WTC11 (cell line): Measurements from ENCODE around the gene RAX2. TPM values are rescaled to one million over a fixed set of nuclear protein-coding genes. Genes with fewer than 3 reads are reported as not detected.

ENCODE experiments used
- ATAC-seq: fragments of 200-7000 bp; cut with Tn5 transposase; 2 replicates; pipeline ENCODE4 v1.10.0; 2021; ENCODE audit warnings: mild to moderate bottlenecking, moderate library complexity
- CTCF ChIA-PET: fragments of 300-600 bp; sonication (Branson Sonifier 250); formaldehyde crosslinking; loops from one replicate; lab custom pipeline; 2021; ENCODE audit warnings: antibody characterized with exemption; lab: Charles Lee
- POLR2A ChIA-PET: fragments of 350-600 bp; sonication (Branson Sonifier 250); formaldehyde crosslinking; loops from one replicate; lab custom pipeline; 2021; ENCODE audit warnings: antibody characterized with exemption; lab: Charles Lee
- DNase-seq: peaks from one replicate; pipeline ENCODE4 v3.0.0; 2021; ENCODE audit warnings: low spot score
- H3K27ac Mint-ChIP-seq: 2 replicates; pipeline ENCODE4 v1.8.0; 2021; ENCODE audit warnings: mixed read lengths
- H3K27me3 Mint-ChIP-seq: 2 replicates; pipeline ENCODE4 v1.8.0; 2021; ENCODE audit warnings: low read depth, mild to moderate bottlenecking, moderate library complexity, mixed read lengths
- H3K36me3 Mint-ChIP-seq: 2 replicates; pipeline ENCODE4 v1.8.0; 2021; ENCODE audit warnings: mixed read lengths
- H3K4me1 Mint-ChIP-seq: 2 replicates; pipeline ENCODE4 v1.8.0; 2022; ENCODE audit warnings: mixed read lengths
- H3K4me3 Mint-ChIP-seq: 2 replicates; pipeline ENCODE4 v1.8.0; 2021; ENCODE audit warnings: mild to moderate bottlenecking, moderate library complexity, mixed read lengths
- H3K9me3 Mint-ChIP-seq: 2 replicates; pipeline ENCODE4 v1.8.0; 2021; ENCODE audit warnings: mixed read lengths
- CREM ChIP-seq: sonication (generic); formaldehyde crosslinking; IDR thresholded peaks from 2 replicates; pipeline ENCODE4 v1.8.1; 2022; ENCODE audit warnings: mild to moderate bottlenecking, missing genetic modification reagents, moderate library complexity
- FOXP1 ChIP-seq: sonication (generic); formaldehyde crosslinking; IDR thresholded peaks from 2 replicates; pipeline ENCODE4 v1.8.0; 2022; ENCODE audit warnings: missing genetic modification reagents, mild to moderate bottlenecking, moderate library complexity, borderline replicate concordance
- GRHL2 ChIP-seq: fragments of 250-450 bp; sonication (Bioruptor Pico); IDR thresholded peaks from 2 replicates; pipeline ENCODE4 v1.8.0; 2022; ENCODE audit warnings: mild to moderate bottlenecking, moderate library complexity; ENCODE audit not compliant: insufficient replicate concordance, severe bottlenecking
- GTF2I ChIP-seq: fragments of 250-450 bp; sonication (Bioruptor Pico); conservative IDR thresholded peaks from 2 replicates; pipeline ENCODE4 v1.4.0; 2021; ENCODE audit warnings: mild to moderate bottlenecking
- MXD4 ChIP-seq: fragments of 250-450 bp; sonication (Bioruptor Pico); IDR thresholded peaks from 2 replicates; pipeline ENCODE4 v1.8.0; 2021; ENCODE audit warnings: mild to moderate bottlenecking, moderate library complexity, borderline replicate concordance
- NFYB ChIP-seq: sonication (generic); formaldehyde crosslinking; conservative IDR thresholded peaks from 2 replicates; pipeline ENCODE4 v1.8.0; 2022; ENCODE audit warnings: low read depth, missing genetic modification reagents
- NR3C1 ChIP-seq: sonication (generic); formaldehyde crosslinking; conservative IDR thresholded peaks from 2 replicates; pipeline ENCODE4 v1.8.1; 2023; ENCODE audit warnings: low read depth, mild to moderate bottlenecking, missing genetic modification reagents
- PRRX2 ChIP-seq: fragments of 250-450 bp; sonication (Bioruptor Pico); IDR thresholded peaks from 2 replicates; pipeline ENCODE4 v1.8.0; 2021; ENCODE audit warnings: mild to moderate bottlenecking
- SP1 ChIP-seq: sonication (generic); formaldehyde crosslinking; conservative IDR thresholded peaks from 2 replicates; pipeline ENCODE4 v1.8.1; 2022; ENCODE audit warnings: missing genetic modification reagents
- TEAD4 ChIP-seq: sonication (generic); formaldehyde crosslinking; IDR thresholded peaks from 2 replicates; pipeline ENCODE4 v1.8.0; 2022; ENCODE audit warnings: mild to moderate bottlenecking, missing genetic modification reagents
- ZNF232 ChIP-seq: sonication (generic); formaldehyde crosslinking; IDR thresholded peaks from 2 replicates; pipeline ENCODE4 v1.8.0; 2022; ENCODE audit warnings: mild to moderate bottlenecking, missing genetic modification reagents
- ZNF671 ChIP-seq: fragments of 250-450 bp; sonication (Bioruptor Pico); IDR thresholded peaks from 2 replicates; pipeline ENCODE4 v1.8.0; 2021; ENCODE audit warnings: mild to moderate bottlenecking
- total RNA-seq: library from RNA; stranded (reverse); gene quantifications from 3 replicates; pipeline ENCODE4 v1.2.3, GENCODE V29; 2021
- TF ChIP-seq, protein P1 (sequence below): fragments of 250-450 bp; sonication (Bioruptor Pico); IDR thresholded peaks from 2 replicates; pipeline ENCODE4 v1.9.0; 2021; ENCODE audit warnings: mild to moderate bottlenecking, borderline replicate concordance
- TF ChIP-seq, protein P2 (sequence below): fragments of 250-450 bp; sonication (Bioruptor Pico); IDR thresholded peaks from 2 replicates; pipeline ENCODE4 v1.9.0; 2021; ENCODE audit warnings: mild to moderate bottlenecking
- TF ChIP-seq, protein P3 (sequence below): sonication (generic); formaldehyde crosslinking; IDR thresholded peaks from 2 replicates; pipeline ENCODE4 v1.8.0; 2022; ENCODE audit warnings: missing genetic modification reagents
- TF ChIP-seq, protein P4 (sequence below): sonication (generic); formaldehyde crosslinking; IDR thresholded peaks from 2 replicates; pipeline ENCODE4 v1.8.1; 2022; ENCODE audit warnings: mild to moderate bottlenecking, missing genetic modification reagents, moderate library complexity, borderline replicate concordance
- TF ChIP-seq, protein P5 (sequence below): fragments of 250-450 bp; sonication (Bioruptor Pico); IDR thresholded peaks from 2 replicates; pipeline ENCODE4 v1.9.0; 2021; ENCODE audit warnings: mild to moderate bottlenecking
- TF ChIP-seq, protein P6 (sequence below): sonication (generic); formaldehyde crosslinking; IDR thresholded peaks from 2 replicates; pipeline ENCODE4 v1.8.1; 2022; ENCODE audit warnings: low read depth, mild to moderate bottlenecking, moderate library complexity, missing genetic modification reagents, borderline replicate concordance
- TF ChIP-seq, protein P7 (sequence below): fragments of 250-450 bp; sonication (Bioruptor Pico); IDR thresholded peaks from 2 replicates; pipeline ENCODE4 v1.8.0; 2021; ENCODE audit warnings: mild to moderate bottlenecking
- TF ChIP-seq, protein P8 (sequence below): sonication (generic); formaldehyde crosslinking; IDR thresholded peaks from 2 replicates; pipeline ENCODE4 v1.8.1; 2023; ENCODE audit warnings: mild to moderate bottlenecking, missing genetic modification reagents, moderate library complexity

Gene RAX2
- total RNA-seq, 1 experiment from 2014 or later, result 0.09 TPM

DNA sequence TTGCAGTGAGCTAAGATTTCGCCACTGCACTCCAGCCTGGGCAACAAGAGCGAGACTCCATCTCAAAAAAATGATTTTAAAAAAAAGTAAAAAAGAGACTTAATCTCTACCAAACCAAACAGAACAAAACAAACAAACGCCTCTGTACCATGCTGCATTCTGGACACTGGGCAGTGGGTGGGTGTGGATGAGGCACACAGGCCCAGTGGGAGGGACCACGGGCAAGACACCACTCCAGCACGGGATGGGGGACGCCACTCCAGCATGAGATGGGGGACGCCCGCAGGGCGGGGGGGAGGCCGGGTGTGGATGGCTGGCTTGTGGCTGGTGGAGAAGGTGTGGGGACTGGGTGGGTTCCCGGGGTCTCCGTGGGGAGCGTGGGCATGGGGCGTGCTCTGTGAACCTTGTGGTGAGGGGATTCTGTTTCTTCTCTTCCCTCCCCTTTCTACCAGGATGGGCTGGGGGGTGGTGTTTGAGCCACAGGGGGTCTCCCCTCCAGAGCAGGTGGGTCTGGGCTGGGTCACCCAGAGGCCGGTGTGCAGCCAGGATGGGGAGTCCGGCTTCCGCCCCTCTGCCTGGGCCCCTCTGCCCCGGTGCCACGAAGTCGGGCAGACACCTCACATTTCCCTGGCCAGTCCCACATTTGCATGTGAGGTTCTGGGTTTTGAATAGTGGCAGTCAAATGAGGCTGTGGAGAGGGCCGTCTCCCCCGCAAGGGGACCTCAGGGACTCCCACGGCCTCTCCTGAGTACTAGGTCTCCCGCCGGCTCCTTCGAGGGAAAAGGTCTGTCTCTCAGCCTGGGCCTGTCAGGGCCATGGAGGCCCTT lies 38.1 kb upstream of the RAX2 start:
- no peaks in the 10 kb centered on the region for H3K36me3 Mint-ChIP-seq
- peaks cover 10% of the 10 kb centered on the region for H3K9me3 Mint-ChIP-seq
- H3K4me1 Mint-ChIP-seq, result no peaks in the 10 kb centered on the region
- no peak overlapping the region for H3K4me3 Mint-ChIP-seq
- no peaks in the 10 kb centered on the region for H3K27me3 Mint-ChIP-seq
- no peak overlapping the region for H3K27ac Mint-ChIP-seq
- DNase-seq, result no peak
- TF ChIP-seq NFYB, result no peak
- no peak for TF ChIP-seq TEAD4 (CRISPR knock-in tag)
- TF ChIP-seq GTF2I, result no peak
- TF ChIP-seq, protein P1, sequence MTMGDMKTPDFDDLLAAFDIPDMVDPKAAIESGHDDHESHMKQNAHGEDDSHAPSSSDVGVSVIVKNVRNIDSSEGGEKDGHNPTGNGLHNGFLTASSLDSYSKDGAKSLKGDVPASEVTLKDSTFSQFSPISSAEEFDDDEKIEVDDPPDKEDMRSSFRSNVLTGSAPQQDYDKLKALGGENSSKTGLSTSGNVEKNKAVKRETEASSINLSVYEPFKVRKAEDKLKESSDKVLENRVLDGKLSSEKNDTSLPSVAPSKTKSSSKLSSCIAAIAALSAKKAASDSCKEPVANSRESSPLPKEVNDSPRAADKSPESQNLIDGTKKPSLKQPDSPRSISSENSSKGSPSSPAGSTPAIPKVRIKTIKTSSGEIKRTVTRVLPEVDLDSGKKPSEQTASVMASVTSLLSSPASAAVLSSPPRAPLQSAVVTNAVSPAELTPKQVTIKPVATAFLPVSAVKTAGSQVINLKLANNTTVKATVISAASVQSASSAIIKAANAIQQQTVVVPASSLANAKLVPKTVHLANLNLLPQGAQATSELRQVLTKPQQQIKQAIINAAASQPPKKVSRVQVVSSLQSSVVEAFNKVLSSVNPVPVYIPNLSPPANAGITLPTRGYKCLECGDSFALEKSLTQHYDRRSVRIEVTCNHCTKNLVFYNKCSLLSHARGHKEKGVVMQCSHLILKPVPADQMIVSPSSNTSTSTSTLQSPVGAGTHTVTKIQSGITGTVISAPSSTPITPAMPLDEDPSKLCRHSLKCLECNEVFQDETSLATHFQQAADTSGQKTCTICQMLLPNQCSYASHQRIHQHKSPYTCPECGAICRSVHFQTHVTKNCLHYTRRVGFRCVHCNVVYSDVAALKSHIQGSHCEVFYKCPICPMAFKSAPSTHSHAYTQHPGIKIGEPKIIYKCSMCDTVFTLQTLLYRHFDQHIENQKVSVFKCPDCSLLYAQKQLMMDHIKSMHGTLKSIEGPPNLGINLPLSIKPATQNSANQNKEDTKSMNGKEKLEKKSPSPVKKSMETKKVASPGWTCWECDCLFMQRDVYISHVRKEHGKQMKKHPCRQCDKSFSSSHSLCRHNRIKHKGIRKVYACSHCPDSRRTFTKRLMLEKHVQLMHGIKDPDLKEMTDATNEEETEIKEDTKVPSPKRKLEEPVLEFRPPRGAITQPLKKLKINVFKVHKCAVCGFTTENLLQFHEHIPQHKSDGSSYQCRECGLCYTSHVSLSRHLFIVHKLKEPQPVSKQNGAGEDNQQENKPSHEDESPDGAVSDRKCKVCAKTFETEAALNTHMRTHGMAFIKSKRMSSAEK, result no peak
- TF ChIP-seq, protein P2, sequence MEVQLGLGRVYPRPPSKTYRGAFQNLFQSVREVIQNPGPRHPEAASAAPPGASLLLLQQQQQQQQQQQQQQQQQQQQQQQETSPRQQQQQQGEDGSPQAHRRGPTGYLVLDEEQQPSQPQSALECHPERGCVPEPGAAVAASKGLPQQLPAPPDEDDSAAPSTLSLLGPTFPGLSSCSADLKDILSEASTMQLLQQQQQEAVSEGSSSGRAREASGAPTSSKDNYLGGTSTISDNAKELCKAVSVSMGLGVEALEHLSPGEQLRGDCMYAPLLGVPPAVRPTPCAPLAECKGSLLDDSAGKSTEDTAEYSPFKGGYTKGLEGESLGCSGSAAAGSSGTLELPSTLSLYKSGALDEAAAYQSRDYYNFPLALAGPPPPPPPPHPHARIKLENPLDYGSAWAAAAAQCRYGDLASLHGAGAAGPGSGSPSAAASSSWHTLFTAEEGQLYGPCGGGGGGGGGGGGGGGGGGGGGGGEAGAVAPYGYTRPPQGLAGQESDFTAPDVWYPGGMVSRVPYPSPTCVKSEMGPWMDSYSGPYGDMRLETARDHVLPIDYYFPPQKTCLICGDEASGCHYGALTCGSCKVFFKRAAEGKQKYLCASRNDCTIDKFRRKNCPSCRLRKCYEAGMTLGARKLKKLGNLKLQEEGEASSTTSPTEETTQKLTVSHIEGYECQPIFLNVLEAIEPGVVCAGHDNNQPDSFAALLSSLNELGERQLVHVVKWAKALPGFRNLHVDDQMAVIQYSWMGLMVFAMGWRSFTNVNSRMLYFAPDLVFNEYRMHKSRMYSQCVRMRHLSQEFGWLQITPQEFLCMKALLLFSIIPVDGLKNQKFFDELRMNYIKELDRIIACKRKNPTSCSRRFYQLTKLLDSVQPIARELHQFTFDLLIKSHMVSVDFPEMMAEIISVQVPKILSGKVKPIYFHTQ (CRISPR knock-in tag), result no peak
- TF ChIP-seq, protein P3, sequence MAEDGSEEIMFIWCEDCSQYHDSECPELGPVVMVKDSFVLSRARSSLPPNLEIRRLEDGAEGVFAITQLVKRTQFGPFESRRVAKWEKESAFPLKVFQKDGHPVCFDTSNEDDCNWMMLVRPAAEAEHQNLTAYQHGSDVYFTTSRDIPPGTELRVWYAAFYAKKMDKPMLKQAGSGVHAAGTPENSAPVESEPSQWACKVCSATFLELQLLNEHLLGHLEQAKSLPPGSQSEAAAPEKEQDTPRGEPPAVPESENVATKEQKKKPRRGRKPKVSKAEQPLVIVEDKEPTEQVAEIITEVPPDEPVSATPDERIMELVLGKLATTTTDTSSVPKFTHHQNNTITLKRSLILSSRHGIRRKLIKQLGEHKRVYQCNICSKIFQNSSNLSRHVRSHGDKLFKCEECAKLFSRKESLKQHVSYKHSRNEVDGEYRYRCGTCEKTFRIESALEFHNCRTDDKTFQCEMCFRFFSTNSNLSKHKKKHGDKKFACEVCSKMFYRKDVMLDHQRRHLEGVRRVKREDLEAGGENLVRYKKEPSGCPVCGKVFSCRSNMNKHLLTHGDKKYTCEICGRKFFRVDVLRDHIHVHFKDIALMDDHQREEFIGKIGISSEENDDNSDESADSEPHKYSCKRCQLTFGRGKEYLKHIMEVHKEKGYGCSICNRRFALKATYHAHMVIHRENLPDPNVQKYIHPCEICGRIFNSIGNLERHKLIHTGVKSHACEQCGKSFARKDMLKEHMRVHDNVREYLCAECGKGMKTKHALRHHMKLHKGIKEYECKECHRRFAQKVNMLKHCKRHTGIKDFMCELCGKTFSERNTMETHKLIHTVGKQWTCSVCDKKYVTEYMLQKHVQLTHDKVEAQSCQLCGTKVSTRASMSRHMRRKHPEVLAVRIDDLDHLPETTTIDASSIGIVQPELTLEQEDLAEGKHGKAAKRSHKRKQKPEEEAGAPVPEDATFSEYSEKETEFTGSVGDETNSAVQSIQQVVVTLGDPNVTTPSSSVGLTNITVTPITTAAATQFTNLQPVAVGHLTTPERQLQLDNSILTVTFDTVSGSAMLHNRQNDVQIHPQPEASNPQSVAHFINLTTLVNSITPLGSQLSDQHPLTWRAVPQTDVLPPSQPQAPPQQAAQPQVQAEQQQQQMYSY (CRISPR knock-in tag), result no peak
- TF ChIP-seq, protein P4, sequence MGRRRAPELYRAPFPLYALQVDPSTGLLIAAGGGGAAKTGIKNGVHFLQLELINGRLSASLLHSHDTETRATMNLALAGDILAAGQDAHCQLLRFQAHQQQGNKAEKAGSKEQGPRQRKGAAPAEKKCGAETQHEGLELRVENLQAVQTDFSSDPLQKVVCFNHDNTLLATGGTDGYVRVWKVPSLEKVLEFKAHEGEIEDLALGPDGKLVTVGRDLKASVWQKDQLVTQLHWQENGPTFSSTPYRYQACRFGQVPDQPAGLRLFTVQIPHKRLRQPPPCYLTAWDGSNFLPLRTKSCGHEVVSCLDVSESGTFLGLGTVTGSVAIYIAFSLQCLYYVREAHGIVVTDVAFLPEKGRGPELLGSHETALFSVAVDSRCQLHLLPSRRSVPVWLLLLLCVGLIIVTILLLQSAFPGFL (CRISPR knock-in tag), result no peak
- TF ChIP-seq, protein P5, sequence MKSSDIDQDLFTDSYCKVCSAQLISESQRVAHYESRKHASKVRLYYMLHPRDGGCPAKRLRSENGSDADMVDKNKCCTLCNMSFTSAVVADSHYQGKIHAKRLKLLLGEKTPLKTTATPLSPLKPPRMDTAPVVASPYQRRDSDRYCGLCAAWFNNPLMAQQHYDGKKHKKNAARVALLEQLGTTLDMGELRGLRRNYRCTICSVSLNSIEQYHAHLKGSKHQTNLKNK (CRISPR knock-in tag), result no peak
- TF ChIP-seq, protein P6, sequence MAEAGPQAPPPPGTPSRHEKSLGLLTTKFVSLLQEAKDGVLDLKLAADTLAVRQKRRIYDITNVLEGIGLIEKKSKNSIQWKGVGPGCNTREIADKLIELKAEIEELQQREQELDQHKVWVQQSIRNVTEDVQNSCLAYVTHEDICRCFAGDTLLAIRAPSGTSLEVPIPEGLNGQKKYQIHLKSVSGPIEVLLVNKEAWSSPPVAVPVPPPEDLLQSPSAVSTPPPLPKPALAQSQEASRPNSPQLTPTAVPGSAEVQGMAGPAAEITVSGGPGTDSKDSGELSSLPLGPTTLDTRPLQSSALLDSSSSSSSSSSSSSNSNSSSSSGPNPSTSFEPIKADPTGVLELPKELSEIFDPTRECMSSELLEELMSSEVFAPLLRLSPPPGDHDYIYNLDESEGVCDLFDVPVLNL, result no peak
- no peak for TF ChIP-seq PRRX2
- TF ChIP-seq, protein P7, sequence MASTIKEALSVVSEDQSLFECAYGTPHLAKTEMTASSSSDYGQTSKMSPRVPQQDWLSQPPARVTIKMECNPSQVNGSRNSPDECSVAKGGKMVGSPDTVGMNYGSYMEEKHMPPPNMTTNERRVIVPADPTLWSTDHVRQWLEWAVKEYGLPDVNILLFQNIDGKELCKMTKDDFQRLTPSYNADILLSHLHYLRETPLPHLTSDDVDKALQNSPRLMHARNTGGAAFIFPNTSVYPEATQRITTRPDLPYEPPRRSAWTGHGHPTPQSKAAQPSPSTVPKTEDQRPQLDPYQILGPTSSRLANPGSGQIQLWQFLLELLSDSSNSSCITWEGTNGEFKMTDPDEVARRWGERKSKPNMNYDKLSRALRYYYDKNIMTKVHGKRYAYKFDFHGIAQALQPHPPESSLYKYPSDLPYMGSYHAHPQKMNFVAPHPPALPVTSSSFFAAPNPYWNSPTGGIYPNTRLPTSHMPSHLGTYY, result no peak
- no peak for TF ChIP-seq NR3C1 (CRISPR knock-in tag)
- TF ChIP-seq ZNF671 (CRISPR knock-in tag), result no peak
- TF ChIP-seq, protein P8, sequence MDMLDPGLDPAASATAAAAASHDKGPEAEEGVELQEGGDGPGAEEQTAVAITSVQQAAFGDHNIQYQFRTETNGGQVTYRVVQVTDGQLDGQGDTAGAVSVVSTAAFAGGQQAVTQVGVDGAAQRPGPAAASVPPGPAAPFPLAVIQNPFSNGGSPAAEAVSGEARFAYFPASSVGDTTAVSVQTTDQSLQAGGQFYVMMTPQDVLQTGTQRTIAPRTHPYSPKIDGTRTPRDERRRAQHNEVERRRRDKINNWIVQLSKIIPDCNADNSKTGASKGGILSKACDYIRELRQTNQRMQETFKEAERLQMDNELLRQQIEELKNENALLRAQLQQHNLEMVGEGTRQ (CRISPR knock-in tag), result no peak
- TF ChIP-seq SP1, result no peak
- no peak for TF ChIP-seq GRHL2
- no peak for TF ChIP-seq FOXP1 (CRISPR knock-in tag)
- no peak for TF ChIP-seq MXD4
- TF ChIP-seq CREM, result no peak
- TF ChIP-seq ZNF232 (CRISPR knock-in tag), result no peak
- TF ChIP-seq, all 79 proteins: peak for 0
- POLR2A ChIA-PET, result interaction anchor here (0.5 kb wide), 1 partner anchor 124 kb away, joined by 3 read pairs; no protein-coding TSS in a partner anchor
- ATAC-seq, result no peak
- CTCF ChIA-PET, result no interaction called here
